ENCODE measurements around the gene HSPD1. TPM values are rescaled to one million over a fixed set of nuclear protein-coding genes. Genes with fewer than 3 reads are reported as not detected.
A peak's percentile ranks its signal among the peaks of the same experiment; 100 is the strongest.

Gene HSPD1
- total and polyA plus RNA-seq, 9 of the 15 experiments (the other 6 are each of a cell fraction or from before 2014, with no cell fraction given): 398 to 1,014 (median 622) TPM

- ATAC-seq (no peak), DNase-seq (ENCODE audit: extremely low read depth in 1 of 4, low spot score in 3 of 4) (no peak), FAIRE-seq (no peak)
- TF ChIP-seq ZNF644 (tag; IDR thresholded peaks at IDR 0.05; ENCODE audit: low read depth) (no peak), PTTG1 (tag; IDR thresholded peaks at IDR 0.05; ENCODE audit: low read depth) (no peak), CBFA2T2 (conservative IDR thresholded peaks at IDR 0.05) (0 out of 2 replicates have a peak, but pooled peaks have one; percentile 13), FOXK1 (CRISPR knock-in tag; IDR thresholded peaks at IDR 0.05; ENCODE audit: borderline replicate concordance) (no peak), ZNF354B (CRISPR knock-in tag; IDR thresholded peaks at IDR 0.05) (no peak)
- TF ChIP-seq, protein P1, sequence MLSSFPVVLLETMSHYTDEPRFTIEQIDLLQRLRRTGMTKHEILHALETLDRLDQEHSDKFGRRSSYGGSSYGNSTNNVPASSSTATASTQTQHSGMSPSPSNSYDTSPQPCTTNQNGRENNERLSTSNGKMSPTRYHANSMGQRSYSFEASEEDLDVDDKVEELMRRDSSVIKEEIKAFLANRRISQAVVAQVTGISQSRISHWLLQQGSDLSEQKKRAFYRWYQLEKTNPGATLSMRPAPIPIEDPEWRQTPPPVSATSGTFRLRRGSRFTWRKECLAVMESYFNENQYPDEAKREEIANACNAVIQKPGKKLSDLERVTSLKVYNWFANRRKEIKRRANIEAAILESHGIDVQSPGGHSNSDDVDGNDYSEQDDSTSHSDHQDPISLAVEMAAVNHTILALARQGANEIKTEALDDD (IDR thresholded peaks at IDR 0.05): 0 out of 2 replicates have a peak, but pooled peaks have one; percentile 33
- TF ChIP-seq, protein P2, sequence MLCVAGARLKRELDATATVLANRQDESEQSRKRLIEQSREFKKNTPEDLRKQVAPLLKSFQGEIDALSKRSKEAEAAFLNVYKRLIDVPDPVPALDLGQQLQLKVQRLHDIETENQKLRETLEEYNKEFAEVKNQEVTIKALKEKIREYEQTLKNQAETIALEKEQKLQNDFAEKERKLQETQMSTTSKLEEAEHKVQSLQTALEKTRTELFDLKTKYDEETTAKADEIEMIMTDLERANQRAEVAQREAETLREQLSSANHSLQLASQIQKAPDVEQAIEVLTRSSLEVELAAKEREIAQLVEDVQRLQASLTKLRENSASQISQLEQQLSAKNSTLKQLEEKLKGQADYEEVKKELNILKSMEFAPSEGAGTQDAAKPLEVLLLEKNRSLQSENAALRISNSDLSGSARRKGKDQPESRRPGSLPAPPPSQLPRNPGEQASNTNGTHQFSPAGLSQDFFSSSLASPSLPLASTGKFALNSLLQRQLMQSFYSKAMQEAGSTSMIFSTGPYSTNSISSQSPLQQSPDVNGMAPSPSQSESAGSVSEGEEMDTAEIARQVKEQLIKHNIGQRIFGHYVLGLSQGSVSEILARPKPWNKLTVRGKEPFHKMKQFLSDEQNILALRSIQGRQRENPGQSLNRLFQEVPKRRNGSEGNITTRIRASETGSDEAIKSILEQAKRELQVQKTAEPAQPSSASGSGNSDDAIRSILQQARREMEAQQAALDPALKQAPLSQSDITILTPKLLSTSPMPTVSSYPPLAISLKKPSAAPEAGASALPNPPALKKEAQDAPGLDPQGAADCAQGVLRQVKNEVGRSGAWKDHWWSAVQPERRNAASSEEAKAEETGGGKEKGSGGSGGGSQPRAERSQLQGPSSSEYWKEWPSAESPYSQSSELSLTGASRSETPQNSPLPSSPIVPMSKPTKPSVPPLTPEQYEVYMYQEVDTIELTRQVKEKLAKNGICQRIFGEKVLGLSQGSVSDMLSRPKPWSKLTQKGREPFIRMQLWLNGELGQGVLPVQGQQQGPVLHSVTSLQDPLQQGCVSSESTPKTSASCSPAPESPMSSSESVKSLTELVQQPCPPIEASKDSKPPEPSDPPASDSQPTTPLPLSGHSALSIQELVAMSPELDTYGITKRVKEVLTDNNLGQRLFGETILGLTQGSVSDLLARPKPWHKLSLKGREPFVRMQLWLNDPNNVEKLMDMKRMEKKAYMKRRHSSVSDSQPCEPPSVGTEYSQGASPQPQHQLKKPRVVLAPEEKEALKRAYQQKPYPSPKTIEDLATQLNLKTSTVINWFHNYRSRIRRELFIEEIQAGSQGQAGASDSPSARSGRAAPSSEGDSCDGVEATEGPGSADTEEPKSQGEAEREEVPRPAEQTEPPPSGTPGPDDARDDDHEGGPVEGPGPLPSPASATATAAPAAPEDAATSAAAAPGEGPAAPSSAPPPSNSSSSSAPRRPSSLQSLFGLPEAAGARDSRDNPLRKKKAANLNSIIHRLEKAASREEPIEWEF (CRISPR knock-in tag; IDR thresholded peaks at IDR 0.05): no peak
- intact Hi-C loops (cut with micrococcal nuclease) (no loop called here), in situ Hi-C loops (cut with MboI) (no loop called here)
- H3K79me2 ChIP-seq (ENCODE audit: control insufficient read depth, insufficient read depth, low read length): no peaks in the 10 kb centered on the region
- no peaks in the 10 kb centered on the region for H3K36me3 ChIP-seq (ENCODE audit: control insufficient read depth, insufficient read depth, low read length)
- no peak overlapping the region for H3K27ac ChIP-seq (ENCODE audit: extremely low read depth, low read depth, low read length)
- H3K27me3 ChIP-seq (ENCODE audit: control insufficient read depth in 2 of 2, insufficient read depth in 2 of 2, low read length in 2 of 2): no peaks in the 10 kb centered on the region
- no peaks in the 10 kb centered on the region for H4K20me1 ChIP-seq (replicated peaks; ENCODE audit: control insufficient read depth, insufficient read depth, low read length)
- no peak overlapping the region for H3K9ac ChIP-seq (ENCODE audit: insufficient read depth in 1 of 2, low read depth in 2 of 2, low read length in 2 of 2)
- no peaks in the 10 kb centered on the region for H3K9me3 ChIP-seq (replicated peaks; ENCODE audit: control insufficient read depth, insufficient read depth, low read depth, low read length)
- H3K4me1 ChIP-seq (replicated peaks in 1 of 2; ENCODE audit: control insufficient read depth in 2 of 2, insufficient read depth in 2 of 2, low read length in 2 of 2): no peaks in the 10 kb centered on the region; a peak in 2 of 5 replicates
- POLR2A ChIA-PET: interaction anchor here (0.9 kb wide), 1 partner anchor 11 kb away, joined by 4 read pairs; no protein-coding TSS in a partner anchor
- no peak overlapping the region for H3K4me2 ChIP-seq (ENCODE audit: insufficient read depth, low read length)
- no TSS peak for BruUV-seq (replicated peaks)
- H3K9me1 ChIP-seq (ENCODE audit: control insufficient read depth, insufficient read depth, low read length): no peaks in the 10 kb centered on the region
- no peak overlapping the region for H3K4me3 ChIP-seq
- 0 out of 2 replicates have a peak overlapping the region, but pooled peaks have one; percentile 32 for H2AFZ ChIP-seq (ENCODE audit: low read depth, low read length)
- CTCF ChIA-PET (ENCODE audit: low intra/inter-chr PET ratio): no interaction called here
Observed at GRCh38 chr2:197446844-197447243, 52.8 kb downstream of the HSPD1 start.

Data from K562 (cell line).